Lung (tissue), 12 donors: Measurements from ENCODE around the gene SPEM1. TPM values are rescaled to one million over a fixed set of nuclear protein-coding genes. Genes with fewer than 3 reads are reported as not detected.

Source experiments
- ATAC-seq: fragments of 200-7000 bp; cut with Tn5 transposase; one replicate; pipeline ENCODE4 v1.9.1; 2020; ENCODE audit warnings: moderate number of reproducible peaks; ENCODE audit not compliant: insufficient read depth, low FRiP score
- DNase-seq, 3 donors: peaks; one replicate each; pipeline ENCODE4 v3.0.0-alpha.2; 2013 to 2017
- H3K27ac ChIP-seq, 2 donors: one replicate each; pipeline ENCODE4 v1.5.1; 2013; ENCODE audit warnings: mild to moderate bottlenecking in 2 of 2, moderate library complexity in 2 of 2, control low read depth in 1 of 2, inconsistent platforms in 1 of 2, low read depth in 1 of 2, low read length in 1 of 2
- H3K27me3 ChIP-seq, 3 donors: one replicate each; pipeline ENCODE4 v1.5.1; 2013; ENCODE audit warnings: low read length in 2 of 3; ENCODE audit not compliant: control insufficient read depth in 3 of 3, insufficient read depth in 3 of 3
- H3K36me3 ChIP-seq, 4 donors: one replicate each; pipeline ENCODE4 v1.5.1; 2013; ENCODE audit warnings: low read length in 4 of 4, mild to moderate bottlenecking in 1 of 4, moderate library complexity in 1 of 4; ENCODE audit not compliant: control insufficient read depth in 4 of 4, insufficient read depth in 4 of 4
- H3K4me1 ChIP-seq, 5 donors: one replicate each; pipeline ENCODE4 v1.5.1; 2013; ENCODE audit warnings: low read length in 5 of 5, mild to moderate bottlenecking in 2 of 5, moderate library complexity in 1 of 5; ENCODE audit not compliant: control insufficient read depth in 5 of 5, insufficient read depth in 5 of 5
- H3K4me3 ChIP-seq: one replicate; pipeline ENCODE4 v1.5.1; 2013; ENCODE audit warnings: mild to moderate bottlenecking, control low read depth, moderate library complexity
- H3K9ac ChIP-seq, 2 donors: one replicate each; pipeline ENCODE4 v1.5.1; 2013; ENCODE audit warnings: low read length in 2 of 2, control low read depth in 1 of 2; ENCODE audit not compliant: insufficient read depth in 1 of 2
- H3K9me3 ChIP-seq, 4 donors: one replicate each; pipeline ENCODE4 v1.5.1; 2013; ENCODE audit warnings: low read length in 3 of 4, mild to moderate bottlenecking in 1 of 4, moderate library complexity in 1 of 4; ENCODE audit not compliant: control insufficient read depth in 4 of 4, insufficient read depth in 3 of 4
- CTCF ChIP-seq: IDR thresholded peaks from 2 replicates; pipeline ENCODE4 v1.5.1; 2012; ENCODE audit warnings: mild to moderate bottlenecking; ENCODE audit errors: control extremely low read depth, extremely low read depth
- WGBS, 2 donors: extraction: QIAGEN DNeasy Blood & Tissue Kit; methylation state at CpG; one replicate each; pipeline ENCODE4 v1.1.7; 2013; 5-methylcytosine and 5-hydroxymethylcytosine counted together
- polyA plus RNA-seq, 2 donors: library from polyadenylated mRNA; stranded (reverse); fragments of 200-250 nt; gene quantifications; one replicate each; pipeline ENCODE4 v1.2.1, GENCODE V29; 2013
- total RNA-seq, 2 donors: library from RNA; depleted of rRNA in 1 of 2; stranded (reverse); fragments of >200 nt in 1 of 2; gene quantifications; one replicate each; pipeline ENCODE4 v1.2.1, GENCODE V29; 2014 to 2021
- donor health status: control.
- donor health status: control.
- donor health status: Bipolar disorder and iron deficiency.
- donor health status: healthy.
- donor health status: DM: yes; HTN: yes; CAD: no.

SPEM1 gene
- total and polyA plus RNA-seq, 4 donors = not detected

GRCh38 chr17:7460850-7461660 lies 40.9 kb downstream of the SPEM1 start:
- Histone ChIP-seq H3K27ac (no peak overlapping the region), H3K4me1 (peaks cover 0 to 3% (median 0%) of the 10 kb centered on the region in 5 donors), H3K9ac (no peak overlapping the region), H3K27me3 (no peaks in the 10 kb centered on the region), H3K9me3 (no peaks in the 10 kb centered on the region), H3K36me3 (peaks cover 2 to 30% (median 13%) of the 10 kb centered on the region in 4 donors), H3K4me3 (no peak overlapping the region)
- DNase-seq (no peak), ATAC-seq (no peak)
- 94% methylated on average over 7 of the region's 7 CpGs for WGBS, 2 donors
- no peak for TF ChIP-seq CTCF

DNA sequence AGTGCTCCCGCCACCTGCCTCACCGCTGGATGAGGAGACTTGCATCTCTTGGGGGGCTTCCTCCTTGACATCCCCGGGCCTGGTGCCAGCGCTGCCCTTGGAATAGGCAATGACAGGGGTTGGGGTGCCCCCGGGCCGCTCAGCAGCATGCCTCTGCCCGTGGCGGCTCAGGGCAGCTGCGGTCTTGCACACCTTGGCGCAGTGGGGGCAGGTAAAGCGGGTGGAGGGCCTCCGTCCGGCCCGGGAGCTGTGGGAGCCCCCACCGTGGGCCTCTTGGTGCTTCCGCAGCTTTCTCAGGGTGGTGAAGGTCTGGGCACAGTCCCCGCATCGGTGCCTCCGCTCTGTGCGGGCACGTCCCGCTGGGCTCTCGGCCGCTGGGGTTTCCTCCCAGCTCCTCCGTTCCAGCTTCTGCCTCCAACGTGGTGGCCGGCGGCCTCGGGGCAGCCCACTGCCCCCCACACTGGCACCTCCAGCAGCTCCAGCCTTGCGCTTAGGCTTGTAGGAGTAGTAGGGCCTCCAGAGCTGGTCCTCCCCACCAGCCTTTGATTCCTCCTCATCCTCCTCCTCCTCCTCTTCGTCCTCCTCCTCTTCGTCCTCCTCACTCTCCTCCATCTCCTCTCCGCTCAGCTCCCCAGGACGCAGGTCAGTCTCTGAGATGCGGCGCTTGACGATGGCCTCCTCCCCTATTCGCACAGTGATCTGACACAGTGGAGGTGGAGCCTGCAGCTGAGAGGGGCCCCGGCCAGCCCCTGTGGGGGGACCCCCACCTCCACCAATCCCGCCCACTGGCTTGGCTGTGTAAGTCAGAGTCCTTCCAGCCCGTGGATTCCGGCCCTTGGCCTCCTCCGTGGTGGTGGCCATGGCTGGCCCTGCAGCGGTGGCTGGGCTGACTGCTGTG lies 42.6 kb downstream of the SPEM1 start:
- H3K27ac ChIP-seq = no peak overlapping the region
- DNase-seq (no peak), ATAC-seq (no peak)
- H3K9me3 ChIP-seq = no peaks in the 10 kb centered on the region
- no peaks in the 10 kb centered on the region for H3K27me3 ChIP-seq
- no peak overlapping the region for H3K4me3 ChIP-seq
- no peak overlapping the region for H3K9ac ChIP-seq
- no peak for TF ChIP-seq CTCF
- H3K36me3 ChIP-seq = peaks cover 2 to 38% (median 13%) of the 10 kb centered on the region in 4 donors
- H3K4me1 ChIP-seq = peaks cover 0 to 9% (median 4%) of the 10 kb centered on the region in 5 donors
- 93% methylated on average over 39 to 44 of the region's 44 CpGs for WGBS, 2 donors

DNA sequence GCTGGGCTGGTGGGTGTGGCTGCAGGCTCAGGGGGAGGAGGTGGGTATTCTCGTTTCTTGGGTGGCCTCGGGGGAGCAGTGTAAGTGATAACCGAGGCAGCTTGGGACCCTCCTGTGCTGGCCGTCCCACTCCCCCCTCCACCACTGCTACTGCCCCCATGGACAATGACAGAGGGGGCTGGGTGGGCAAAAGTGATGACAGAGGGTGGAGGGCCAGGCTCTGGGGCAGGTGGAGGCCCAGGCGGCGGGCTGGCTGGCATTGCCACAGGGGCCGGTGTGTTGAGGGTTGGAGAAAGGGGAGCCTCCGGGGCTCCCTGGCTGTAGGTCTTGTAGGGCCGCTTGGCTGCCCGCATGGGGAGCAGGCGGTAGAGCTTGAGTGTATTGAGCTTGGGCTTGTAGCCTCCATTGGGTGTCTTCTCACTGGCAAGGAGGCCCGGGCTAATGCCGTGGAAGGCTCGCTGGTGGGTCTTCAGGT lies 43.3 kb downstream of the SPEM1 start:
- Histone ChIP-seq H3K9ac (no peak overlapping the region), H3K27ac (no peak overlapping the region), H3K4me3 (no peak overlapping the region), H3K9me3 (no peaks in the 10 kb centered on the region), H3K27me3 (no peaks in the 10 kb centered on the region), H3K36me3 (peaks cover 2 to 40% (median 13%) of the 10 kb centered on the region in 4 donors), H3K4me1 (peaks cover 0 to 11% (median 4%) of the 10 kb centered on the region in 5 donors)
- no peak for TF ChIP-seq CTCF
- no peak for DNase-seq
- 90 to 93% methylated on average over 14 of the region's 14 CpGs for WGBS, 2 donors
- ATAC-seq = no peak
